GM10847 (cell line): ENCODE data around the gene NABP2.
A peak's percentile ranks its signal among the peaks of the same experiment; 100 is the strongest.

Experiments
- POLR2A ChIP-seq: IDR thresholded peaks from 2 replicates; pipeline ENCODE4 v1.6.1; 2011; ENCODE audit not compliant: insufficient read length; ENCODE audit errors: extremely low read depth

The NABP2 gene

DNA sequence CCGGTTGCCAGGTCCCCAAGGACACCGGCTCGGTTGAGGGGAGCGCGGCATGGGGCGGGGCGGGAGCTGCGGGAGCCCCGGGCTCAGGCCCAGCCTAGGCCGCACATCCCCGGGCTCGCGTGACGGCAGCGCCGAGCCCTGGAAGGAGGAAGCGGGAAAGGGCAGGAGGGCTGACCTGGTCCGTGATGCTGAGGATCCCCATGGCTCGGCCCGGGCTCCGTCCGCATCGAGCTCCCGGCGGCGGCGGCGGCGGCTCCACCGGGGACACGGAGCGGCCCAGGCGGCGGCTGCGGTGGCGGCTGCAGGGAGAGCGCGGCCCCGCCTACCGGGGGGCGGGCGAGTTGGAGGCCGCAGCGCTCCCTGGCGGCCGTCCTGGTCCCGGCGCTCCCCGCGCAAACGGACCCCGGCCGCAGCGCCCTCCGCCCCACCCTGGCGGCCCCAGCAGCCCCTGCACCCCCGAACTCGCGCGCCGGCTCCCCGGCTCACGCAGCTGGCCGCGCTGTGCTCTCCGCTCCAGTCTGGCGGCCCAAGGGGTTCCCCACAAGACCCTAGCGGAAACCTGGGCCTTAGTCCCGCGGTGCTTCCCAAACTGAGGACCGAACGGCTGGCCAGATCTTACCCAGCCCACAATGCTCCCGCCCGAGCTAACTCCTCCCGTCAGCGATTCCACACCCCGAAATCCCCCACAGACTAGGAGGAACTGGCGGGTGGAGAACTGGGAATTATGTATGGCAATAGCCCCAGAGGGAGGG, 34.1 kb downstream of the NABP2 start, which contains the start of gene ANKRD52:
TSS of gene ANKRD52 (minus strand) at position 317 of the 752 bp plus-strand sequence. CDS start at position 202, 115 bp downstream.
- peak; percentile 35 for TF ChIP-seq POLR2A

DNA sequence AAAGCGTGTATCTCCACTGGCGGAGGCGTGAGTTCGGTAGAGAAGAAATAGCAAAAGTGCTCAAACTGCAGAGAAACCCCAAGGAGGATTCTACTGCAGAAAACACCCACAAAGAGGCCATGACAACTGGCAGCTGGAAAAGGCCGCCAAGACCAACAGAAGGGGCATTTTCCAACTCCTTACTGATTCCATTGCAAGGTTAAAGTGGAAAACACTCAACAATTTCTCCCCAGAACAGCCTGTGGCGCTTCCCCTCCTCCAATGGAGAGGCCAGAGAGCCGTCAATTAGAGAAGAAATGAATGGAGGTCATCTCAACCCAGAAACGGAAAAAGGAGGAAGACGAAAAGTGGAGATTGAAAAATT, 34.7 kb downstream of the NABP2 start:
- TF ChIP-seq POLR2A: no peak

DNA sequence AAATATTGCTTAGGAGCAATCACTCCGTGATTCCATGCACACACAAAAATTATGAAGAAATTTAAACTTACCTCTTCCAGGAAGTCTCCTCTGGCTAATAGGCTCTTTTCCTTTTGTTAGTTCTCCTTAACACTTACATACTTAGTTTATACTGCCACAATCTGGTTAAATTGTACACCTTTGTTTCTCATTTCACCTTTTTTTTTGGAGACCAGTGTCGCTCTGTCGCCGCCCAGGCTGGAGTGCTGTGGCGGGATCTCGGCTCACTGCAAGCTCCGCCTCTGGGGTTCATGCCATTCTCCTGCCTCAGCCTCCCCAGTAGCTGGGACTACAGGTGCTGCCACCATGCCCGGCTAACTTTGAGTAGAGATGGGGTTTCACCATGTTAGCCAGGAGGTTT, 36.2 kb downstream of the NABP2 start:
- TF ChIP-seq POLR2A: no peak

DNA sequence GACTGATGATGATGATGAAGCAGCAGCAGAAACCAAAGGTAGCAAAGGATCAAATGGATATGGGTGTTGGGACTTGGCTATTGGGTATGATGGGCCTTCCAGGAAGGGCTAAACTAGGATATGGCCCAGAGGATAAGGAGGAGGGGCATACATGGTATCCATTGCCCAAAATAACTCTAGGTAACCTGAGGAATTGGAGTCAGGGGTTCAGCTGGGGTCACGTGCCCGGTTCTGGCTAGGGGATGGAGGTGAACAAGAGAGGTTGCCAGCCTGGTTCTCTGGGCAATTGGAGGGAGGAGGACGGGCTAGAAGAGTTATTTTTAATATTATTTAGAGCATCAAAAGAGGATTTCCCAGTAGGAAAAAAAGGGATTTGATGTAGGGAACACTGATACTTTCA, 36.8 kb downstream of the NABP2 start:
- no peak for TF ChIP-seq POLR2A

DNA sequence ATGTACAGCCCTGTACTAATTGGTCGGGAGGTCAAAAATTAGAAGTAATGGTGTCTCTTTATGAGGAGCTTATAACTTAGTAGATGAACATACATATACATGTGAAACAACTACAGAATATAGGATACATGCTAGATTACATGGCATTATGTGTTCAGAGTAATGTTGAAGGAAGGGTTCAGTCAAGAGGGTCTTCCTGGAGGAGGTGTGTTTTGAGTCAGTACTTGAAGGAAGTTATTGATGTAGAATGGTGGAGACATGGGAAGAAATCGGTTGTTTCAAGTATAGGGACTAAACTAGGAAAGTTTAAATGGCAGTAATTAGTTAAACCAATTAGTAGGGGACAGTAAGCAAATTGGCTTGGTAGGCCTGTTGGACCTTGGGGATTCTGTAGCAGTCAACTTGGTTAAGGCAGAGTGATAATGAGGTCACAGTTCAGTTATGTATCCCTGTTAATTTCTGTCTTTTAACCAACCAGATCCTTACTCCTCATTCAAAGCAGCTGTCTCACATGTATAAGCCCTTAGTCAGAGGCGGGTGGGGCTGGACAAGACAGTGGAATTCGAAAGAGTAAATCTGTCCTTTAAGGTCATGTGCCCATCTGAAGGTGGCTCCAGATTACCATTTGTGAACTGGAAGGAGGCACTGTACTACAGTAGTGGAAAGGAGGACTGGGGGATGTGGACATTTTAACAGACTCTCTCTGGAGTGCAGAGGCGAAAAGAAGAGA, 37.5 kb downstream of the NABP2 start:
- TF ChIP-seq POLR2A: no peak

DNA sequence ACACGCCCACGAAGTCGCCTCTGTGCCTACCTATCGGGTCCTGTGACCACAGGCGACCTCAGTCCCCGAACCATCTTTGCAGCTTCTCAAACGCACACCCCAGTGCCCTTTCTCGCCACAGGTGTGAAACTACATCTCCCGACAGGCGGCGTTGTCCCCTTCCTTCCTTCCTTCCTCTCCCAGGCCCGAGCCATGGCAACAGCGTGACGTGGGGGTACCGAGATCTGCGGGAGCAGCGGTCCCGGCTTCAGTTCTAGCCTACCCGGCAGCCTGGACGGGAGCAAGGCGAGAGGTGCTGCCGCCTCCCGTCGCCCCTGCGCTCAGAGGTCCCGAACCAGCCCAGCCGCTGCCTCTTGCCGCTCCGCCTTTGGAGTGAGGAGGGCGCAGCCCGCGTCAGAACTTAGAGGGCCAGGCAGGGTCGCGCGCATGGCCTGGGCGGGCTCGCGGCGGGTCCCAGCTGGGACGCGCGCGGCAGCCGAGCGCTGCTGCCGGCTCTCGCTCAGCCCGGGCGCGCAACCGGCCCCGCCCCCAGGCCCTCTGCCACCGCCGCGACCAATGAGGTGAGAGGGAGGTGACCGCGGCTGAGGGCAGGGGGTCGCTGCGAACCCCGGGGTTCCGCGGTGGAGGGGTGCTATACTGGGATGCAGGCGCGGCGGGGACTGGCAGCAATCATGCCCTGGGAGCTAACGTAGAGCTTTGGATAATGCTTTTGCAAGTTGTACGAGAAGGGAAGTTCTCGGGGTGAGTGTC, 42.7 kb downstream of the NABP2 start, which contains the start of gene COQ10A:
TSS of gene COQ10A (plus strand) at position 250 of the 750 bp plus-strand sequence. CDS start at position 427, 177 bp downstream.
- TF ChIP-seq POLR2A: peak; percentile 62

DNA sequence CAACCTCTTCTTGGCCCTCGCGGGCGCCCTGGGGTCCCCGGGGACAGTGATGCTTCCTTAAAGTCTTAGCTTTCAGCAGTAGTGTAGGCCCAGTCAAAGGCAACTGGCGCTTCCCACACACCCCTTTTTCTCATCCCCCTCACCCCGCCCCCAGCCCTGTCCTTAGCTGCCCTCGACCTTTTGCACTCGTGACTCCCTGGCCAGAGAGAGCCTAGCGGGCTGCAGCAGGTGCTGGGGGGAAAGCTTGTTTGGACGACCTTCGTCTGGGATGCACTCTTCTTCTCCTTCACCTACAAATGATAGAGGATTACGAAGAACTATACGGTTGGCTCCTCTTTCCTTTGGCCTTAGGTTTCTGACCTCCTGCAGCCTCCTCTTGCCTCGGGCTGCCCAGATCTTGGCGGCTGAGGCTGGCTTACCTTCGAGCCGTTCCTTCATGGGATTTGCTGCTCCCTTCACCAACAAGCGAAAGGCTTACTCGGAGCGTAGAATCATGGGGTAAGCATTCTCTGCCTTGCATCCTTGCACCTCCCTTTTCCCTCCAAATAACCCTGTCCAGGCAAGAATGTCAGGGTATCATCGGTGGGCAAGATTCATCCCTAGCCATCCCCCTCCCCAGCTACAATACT, 43.4 kb downstream of the NABP2 start:
- TF ChIP-seq POLR2A: no peak

DNA sequence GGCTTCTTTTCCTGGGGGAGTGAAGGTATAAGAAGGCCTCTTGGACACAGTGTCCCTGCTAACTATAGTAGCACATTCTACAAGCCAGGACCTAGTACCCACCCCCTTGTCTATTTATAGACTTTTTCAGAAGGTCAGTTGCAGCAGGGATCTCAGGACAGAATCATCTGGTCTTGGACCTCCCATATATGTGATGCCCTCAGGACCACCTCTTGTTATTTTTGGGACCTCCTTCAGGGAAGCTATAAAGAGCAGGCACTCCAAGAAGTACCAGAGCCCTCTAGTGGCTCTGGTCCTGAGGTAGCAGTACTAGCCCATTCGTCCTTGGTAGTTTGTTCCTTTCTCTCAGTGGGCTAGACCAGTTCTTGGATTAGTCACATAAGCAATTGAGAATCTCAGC, 46.9 kb downstream of the NABP2 start:
- TF ChIP-seq POLR2A: no peak

DNA sequence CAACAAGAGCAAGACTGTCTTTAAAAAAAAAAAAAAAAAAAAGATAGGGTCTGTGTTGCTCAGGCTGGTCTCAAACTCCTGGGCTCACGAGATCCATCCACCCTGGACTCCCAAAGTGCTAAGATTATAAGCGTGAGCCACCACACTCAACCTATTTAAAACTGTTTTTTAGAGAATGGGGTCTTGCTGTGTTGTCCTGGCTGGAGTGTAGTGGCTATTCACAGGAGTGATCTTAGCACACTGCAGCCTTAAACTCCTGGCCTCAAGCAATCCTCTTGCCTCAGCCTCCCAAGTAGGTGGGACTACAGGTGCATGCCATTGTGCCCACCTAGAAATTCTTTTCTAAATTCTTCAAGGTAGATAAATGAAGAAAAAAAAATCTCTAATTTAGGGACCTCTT, 50.2 kb downstream of the NABP2 start:
- no peak for TF ChIP-seq POLR2A

DNA sequence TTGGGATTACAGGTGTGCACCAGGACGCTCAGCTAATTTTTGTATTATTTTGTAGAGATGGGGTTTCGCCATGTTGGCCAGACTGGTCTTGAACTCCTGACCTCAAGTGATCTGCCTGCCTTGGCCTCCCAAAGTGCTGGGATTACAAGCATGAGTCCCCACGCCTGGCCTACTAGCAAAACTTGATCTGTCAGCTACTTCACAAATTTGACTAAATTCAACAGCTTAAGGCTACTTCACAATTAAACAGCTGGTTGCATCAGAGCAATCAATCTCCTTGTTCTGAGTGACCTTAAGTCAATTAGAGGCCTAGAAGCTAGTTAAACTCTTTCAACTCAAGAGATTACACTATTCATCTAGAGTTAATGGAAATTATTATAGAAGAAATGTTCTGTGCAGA, 54.8 kb downstream of the NABP2 start:
- TF ChIP-seq POLR2A: no peak
